Tongue (tissue), 2 donors: ENCODE data around the gene IGFBP3. TPM values are rescaled to one million over a fixed set of nuclear protein-coding genes. Genes with fewer than 3 reads are reported as not detected.
A peak's percentile ranks its signal among the peaks of the same experiment; 100 is the strongest.

Experiments
- DNase-seq: peaks from one replicate; pipeline ENCODE4 v3.0.0-alpha.2; 2015
- total RNA-seq: library from RNA; depleted of rRNA; stranded (reverse); fragments of >200 nt; gene quantifications from one replicate; pipeline ENCODE4 v1.2.3, GENCODE V29; 2014

The IGFBP3 gene
- total RNA-seq, 1 donor from 2014 or later: 383 TPM

DNA sequence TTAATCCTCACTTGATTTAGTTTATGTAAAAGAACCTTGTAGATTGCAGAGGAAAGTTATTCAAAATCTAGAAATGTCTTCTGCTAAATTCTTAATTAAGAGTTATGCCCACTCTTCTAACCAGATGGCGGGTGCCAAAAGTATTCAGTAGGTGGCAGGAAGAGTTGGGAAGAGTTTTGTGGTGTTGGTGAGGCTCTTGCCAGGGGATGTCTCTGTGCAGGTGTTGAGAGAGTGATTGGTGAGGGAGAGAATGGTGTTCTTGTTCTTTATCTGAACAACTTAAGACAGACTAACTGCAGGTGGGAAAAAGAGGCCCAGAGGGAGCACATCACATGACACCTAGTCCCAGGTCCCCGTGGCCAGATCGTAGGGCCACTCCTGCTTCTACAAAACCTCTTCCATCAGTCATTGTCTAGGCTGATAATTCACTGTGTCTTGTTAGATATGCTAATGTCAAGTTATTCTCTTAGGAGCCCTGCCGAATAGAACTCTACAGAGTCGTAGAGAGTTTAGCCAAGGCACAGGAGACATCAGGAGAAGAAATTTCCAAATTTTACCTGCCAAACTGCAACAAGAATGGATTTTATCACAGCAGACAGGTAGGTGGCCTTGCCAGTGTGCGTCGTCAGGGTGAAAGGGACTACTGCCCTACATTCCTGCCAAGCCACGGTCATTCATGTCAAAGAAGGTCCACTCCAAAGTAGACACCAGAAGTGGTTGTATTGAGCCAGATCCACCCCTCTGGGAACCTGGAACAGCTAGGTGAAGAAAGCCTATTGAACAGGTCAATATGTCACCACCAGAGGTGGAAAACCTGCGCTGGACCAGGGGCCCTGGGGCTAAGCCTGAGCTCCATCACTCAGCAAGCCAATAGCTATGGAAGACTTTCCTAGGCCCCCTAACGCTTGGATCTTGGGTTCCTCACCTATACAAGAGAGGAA lies 29.3 kb downstream of the IGFBP3 start:
- DNase-seq: no peak

- DNase-seq: peak; percentile 79
Measured at GRCh38 chr7:45890902-45891461, 30.1 kb downstream of the IGFBP3 start.

DNA sequence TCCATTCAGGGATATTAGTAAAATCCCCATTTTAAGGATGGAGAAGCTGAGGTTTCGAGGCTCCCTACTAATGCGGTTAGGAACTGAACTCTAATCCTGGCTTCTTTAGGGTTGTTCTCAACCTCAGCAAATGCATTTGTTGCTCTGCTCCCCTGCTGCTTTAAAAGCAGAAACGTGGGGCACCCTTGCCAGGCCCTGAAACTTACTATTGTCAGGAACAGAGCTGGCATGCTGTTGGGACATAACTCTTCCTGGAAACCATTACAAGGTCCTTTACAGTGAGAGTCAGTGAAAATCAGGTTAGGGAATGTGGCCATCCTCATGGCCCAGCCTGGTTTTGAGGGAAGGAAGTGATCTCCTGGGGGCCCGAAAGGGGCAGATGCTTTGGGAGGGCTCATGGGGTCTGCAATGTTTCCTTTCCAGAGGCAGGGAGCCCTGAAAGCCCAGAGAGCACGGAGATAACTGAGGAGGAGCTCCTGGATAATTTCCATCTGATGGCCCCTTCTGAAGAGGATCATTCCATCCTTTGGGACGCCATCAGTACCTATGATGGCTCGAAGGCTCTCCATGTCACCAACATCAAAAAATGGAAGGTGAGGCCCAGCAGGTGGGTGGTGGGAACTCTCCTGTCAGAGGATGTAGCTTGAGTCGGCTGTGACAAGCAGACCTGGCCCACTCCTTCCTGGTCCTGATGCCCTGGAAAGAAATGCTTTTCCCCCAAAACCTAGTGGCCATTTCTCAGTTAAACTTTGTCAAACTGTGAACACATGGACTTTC lies 30.8 kb downstream of the IGFBP3 start:
- DNase-seq: no peak

- no peak for DNase-seq
Measured at GRCh38 chr7:45889367-45890067, 31.6 kb downstream of the IGFBP3 start.

GRCh38 chr7:45888993-45889366 lies 32.1 kb downstream of the IGFBP3 start:
- DNase-seq: no peak

DNA sequence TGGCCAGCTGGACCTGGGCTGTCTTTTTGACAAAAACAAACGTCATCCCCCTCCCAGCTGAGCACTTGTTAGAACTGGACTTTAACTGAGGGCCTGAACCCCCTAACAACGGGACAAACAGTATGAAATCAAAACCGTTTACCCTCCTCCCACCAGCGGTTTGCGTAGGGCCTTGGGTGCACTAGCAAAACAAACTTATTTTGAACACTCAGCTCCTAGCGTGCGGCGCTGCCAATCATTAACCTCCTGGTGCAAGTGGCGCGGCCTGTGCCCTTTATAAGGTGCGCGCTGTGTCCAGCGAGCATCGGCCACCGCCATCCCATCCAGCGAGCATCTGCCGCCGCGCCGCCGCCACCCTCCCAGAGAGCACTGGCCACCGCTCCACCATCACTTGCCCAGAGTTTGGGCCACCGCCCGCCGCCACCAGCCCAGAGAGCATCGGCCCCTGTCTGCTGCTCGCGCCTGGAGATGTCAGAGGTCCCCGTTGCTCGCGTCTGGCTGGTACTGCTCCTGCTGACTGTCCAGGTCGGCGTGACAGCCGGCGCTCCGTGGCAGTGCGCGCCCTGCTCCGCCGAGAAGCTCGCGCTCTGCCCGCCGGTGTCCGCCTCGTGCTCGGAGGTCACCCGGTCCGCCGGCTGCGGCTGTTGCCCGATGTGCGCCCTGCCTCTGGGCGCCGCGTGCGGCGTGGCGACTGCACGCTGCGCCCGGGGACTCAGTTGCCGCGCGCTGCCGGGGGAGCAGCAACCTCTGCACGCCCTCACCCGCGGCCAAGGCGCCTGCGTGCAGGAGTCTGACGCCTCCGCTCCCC lies 32.7 kb downstream of the IGFBP3 start, which contains the start of gene IGFBP1:
TSS of gene IGFBP1 (plus strand) at position 304 of the 808 bp plus-strand sequence. CDS start at position 469, 165 bp downstream.
- DNase-seq: peak; percentile 30

- DNase-seq: no peak
Measured at GRCh38 chr7:45886931-45887667, 34.0 kb downstream of the IGFBP3 start.

GRCh38 chr7:45885264-45885882 lies 35.7 kb downstream of the IGFBP3 start:
- DNase-seq: no peak

DNA sequence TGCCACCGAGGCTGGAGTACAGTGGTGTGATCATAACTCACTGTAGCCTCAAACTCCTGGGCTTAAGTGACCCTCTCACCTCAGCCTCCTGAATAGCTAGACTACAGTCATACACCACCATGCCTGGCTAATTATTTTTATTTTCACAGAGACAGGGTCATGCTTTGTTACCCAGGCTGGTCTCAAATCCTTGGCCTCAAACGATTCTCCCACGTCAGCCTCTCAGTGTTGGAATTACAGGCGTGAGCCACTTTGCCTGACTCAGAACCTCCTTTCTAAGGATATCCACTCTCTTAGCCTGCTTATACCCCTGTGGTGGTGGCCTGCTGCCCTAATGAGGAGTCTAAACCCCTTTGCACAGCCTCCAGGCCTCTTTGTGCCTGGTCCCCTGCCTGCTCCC lies 36.9 kb downstream of the IGFBP3 start:
- no peak for DNase-seq

GRCh38 chr7:45882465-45882810 lies 38.6 kb downstream of the IGFBP3 start:
- DNase-seq: no peak

GRCh38 chr7:45881759-45882464 lies 39.2 kb downstream of the IGFBP3 start:
- DNase-seq: no peak

DNA sequence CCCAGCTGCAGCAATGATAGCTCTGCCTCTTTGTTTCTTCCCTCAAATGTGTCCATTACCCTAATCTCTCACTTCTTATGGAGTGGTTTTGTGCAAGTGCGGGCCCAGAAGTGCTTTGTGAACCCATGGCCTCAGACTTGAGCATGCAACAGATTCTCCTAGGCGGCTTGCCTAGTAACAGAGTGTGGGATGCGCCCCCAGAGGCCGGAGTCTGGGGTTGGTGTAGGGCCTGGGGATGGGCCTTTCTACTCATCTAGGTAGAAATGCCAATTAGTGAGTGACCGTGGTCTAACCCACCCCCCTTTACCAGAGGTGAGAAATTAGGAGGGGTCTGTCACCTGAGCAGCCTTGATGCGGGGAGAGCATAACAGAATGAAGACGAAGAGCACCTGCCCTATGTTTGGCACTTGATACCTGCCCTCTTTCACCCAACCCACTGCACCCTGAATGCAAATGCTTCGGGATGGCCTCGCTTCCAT lies 39.8 kb downstream of the IGFBP3 start:
- no peak for DNase-seq

GRCh38 chr7:45880433-45880860 lies 40.6 kb downstream of the IGFBP3 start:
- DNase-seq: no peak

DNA sequence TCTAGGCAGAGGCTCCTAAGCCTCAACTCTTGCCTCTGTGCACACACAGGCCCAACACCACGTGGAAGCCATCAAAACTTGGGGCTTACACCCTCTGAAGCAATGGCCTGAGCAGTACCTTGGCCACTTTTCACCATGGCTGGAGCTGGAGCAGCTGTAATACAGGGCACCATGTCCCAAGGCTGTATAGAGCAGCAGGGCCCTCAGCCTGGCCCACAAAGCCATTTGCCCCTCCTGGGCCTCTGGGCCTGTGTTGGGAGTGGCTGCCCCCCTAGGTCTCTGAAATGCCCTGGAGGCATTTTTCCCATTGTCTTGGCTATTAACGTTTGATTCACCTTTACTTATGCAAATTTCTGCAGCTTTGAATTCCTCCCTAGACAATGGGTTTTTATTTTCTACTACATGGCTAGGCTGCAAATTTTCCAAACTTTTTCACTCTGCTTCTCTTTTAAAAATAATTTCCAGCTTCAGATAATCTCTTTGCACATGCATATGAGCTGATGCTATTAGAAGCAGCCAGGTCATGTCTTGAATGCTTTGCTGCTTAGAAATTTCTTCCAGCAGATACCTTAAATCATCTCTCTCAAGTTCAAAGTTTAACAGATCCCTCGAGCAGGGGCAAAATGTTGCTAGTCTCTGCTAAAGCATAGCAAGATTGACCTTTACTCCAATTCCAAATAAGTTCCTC lies 42.5 kb downstream of the IGFBP3 start:
- DNase-seq: no peak

DNA sequence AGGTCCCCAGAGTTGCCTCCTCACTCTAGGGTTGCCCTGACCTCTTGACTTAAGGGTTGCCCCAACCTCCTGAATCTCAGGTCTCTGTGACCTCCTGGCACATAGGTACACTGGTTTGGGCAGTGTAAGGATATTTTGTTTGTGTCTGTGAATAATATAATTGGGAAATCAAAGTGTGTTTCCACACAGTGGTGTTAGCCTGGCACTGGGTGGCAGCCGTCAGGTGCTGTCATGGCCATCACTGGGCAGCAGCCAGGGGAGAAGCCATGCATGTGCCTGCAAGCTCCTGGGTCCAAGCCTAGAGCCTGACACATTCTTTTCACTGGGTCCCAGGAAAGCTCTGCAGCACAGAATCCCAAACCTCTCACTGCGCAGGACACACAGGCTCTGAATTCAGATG lies 44.6 kb downstream of the IGFBP3 start:
- no peak for DNase-seq

DNA sequence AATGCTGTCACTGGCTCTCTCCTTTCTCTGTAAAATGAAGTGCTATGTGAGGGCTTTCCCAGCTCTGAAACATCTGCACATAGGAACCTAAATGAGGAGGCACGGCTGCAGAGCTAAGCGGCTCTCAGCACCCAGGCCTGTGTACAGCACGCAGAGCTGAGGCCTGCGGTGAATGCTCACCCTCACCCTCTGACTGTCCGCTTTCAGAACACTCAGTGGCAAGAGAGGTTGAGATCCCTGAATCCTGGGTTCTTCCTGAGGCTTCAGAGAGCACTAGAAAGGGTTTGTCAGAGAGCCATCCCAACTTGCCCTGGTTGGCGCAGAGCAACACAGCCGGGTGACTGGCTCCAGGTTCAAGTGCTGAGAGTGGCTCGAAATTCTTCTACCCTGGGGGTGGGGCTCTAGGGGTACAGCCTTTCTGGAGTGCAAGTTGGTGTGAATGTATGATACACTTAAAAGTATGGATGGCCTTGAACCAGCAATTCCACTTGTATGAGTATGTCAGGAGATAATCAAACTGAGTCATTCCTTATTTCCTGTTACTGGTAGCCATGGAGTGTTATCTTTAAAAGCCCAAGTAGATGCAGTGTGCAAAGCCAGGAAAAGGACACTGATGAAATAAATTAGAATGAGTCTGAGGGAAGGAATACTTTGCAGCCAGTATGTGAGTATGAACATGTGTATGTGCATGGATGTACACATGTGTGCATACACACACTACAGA lies 46.5 kb downstream of the IGFBP3 start:
- DNase-seq: no peak

GRCh38 chr7:45873355-45873754 lies 47.7 kb downstream of the IGFBP3 start:
- DNase-seq: no peak

DNA sequence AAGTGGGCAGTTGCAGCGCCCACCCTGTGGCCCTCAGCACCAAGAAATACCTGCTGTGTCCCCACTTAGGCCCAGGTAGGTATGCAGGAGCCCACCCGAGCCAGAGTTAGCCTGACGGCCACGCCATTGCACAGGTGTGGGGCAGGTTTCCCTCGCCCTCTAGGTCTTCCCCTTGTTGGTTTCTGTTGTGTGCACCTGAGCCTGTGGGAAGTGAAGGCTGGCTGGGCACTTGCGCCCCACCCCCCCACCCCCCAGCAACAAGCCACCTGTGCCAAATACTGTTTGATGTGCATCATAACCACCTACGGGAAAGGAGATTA lies 48.1 kb downstream of the IGFBP3 start, which contains the start of gene CCDC201:
TSS of gene CCDC201 (minus strand) at position 48 of the 320 bp plus-strand sequence. CDS start 75 bp downstream, outside the sequence.
- no peak for DNase-seq
